ENCODE results near the gene DYRK1A.
"Not testable (repeated sequence)": the region's sequence is repeated elsewhere in the genome, so short reads cannot be mapped to it uniquely, and the experiment has no call there.

The DYRK1A gene

GRCh38 chr21:37489553-37489952 lies 123.0 kb downstream of the DYRK1A start:
- DNase-seq = no peak

DNA sequence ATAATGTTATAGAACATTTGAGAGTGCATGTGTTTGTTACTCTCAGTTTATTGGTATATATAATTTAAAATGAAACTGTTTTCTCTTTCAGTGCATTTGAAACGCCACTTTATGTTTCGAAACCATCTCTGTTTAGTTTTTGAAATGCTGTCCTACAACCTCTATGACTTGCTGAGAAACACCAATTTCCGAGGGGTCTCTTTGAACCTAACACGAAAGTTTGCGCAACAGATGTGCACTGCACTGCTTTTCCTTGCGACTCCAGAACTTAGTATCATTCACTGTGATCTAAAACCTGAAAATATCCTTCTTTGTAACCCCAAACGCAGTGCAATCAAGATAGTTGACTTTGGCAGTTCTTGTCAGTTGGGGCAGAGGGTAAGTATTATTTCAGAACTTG lies 123.5 kb downstream of the DYRK1A start:
- no peak for DNase-seq

GRCh38 chr21:37496972-37497371 lies 130.4 kb downstream of the DYRK1A start:
- no peak for DNase-seq

DNA sequence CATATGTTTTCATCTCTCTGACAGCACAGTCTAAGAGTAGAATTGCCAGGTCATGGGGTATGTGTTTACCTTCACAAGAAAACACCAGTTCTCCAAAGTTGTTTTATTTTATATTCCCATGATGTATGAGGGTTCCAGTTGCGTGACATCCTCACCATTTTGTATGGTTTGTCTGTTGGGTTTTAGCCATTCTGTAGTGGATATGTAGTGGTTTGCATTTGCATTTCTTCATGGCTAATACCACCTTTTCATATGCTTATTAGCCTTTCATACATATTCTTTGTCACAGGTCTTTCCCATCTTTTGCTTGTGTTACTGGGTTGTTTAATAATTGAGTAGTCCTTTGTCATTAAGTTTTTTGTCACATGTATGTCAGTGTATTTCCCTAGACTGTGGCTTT lies 132.1 kb downstream of the DYRK1A start:
- DNase-seq = no peak

DNA sequence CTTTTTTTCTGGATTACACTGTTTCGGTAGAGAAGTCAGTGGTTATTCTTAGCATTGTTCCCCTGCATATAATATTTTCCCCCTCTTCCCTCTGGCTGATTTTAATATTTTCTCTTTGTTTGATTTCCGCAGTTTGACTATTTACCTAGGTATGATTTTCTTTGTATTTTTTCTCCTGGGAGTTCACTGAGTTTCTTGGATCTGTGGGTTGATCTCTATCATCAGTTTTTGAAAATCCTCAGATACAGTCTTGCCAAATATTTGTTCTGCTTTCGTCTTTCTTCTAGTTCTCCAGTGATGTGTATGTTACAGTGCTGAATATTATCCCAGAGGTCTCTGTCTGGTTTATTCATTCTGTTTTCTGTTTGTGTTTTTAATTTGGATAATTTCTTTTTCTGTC lies 136.4 kb downstream of the DYRK1A start:
- no peak for DNase-seq

DNA sequence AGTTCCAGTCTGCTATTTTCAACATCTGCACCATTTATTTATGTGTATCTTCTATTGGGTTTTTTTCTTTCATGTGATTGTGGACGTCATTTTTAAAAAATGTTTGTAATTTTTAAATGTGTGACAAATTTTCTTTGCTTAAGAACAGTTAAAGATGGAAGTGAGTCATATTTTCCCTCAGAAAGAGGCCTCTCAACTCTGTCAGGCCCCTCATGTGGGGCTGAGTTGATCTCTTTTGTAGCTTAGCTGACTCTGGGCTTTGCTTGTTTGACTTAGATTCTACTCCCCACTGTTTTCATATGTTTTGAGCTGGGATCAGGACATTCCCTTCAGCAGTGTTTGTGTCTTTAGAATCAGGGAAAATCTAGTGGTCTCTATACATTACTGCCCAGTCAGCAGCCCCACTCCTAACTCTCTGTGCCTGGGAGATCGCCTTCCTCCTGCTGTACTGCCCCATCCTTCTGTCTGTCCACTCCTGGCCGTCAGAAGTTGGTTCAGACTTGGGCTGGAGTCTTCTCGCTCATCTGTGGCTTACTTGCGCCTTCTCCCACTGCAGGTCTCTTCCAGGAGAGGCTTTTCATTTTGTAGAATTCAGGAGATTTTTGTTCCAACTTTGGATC lies 137.4 kb downstream of the DYRK1A start:
- no peak for DNase-seq

DNA sequence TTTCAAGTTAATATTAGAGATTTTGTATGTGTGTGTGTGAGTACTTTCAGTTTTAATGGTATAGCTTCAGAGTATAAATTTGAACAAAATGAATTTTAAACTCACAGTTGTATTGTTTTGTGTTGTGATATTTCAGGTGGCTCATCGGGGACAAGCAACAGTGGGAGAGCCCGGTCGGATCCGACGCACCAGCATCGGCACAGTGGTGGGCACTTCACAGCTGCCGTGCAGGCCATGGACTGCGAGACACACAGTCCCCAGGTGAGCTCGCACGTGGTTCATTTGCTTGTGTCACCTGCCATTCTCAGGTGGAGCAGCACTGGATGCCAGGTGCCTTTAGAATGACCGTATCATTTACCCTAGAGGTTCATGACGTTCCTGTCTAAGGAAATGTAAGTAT lies 139.4 kb downstream of the DYRK1A start:
- DNase-seq = no peak

DNA sequence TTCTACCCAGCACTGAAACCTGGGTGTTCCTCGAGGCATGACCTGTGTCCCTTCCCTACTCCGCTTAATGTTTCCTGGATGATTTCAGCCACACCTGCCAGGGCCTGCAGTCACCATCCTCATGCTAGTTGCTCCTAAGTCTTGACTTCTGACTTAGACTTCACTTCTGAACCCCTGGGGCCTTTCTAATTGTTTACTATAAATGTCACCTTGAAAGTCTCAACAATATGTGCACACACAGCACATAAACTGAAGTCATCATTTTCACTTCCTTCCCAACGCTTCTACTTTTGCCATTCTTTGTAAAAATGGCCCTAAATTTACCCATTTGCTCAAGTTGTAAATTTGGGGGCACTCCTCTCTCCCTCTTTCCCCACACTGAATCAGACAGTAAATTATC lies 141.1 kb downstream of the DYRK1A start:
- no peak for DNase-seq

GRCh38 chr21:37508341-37508740 lies 141.8 kb downstream of the DYRK1A start:
- no peak for DNase-seq

GRCh38 chr21:37509802-37510393 lies 143.3 kb downstream of the DYRK1A start:
- no peak for DNase-seq

DNA sequence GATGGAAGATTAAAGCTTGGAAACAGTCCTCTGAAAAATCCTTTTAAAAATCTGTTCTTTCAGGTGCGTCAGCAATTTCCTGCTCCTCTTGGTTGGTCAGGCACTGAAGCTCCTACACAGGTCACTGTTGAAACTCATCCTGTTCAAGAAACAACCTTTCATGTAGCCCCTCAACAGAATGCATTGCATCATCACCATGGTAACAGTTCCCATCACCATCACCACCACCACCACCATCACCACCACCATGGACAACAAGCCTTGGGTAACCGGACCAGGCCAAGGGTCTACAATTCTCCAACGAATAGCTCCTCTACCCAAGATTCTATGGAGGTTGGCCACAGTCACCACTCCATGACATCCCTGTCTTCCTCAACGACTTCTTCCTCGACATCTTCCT lies 145.3 kb downstream of the DYRK1A start:
- DNase-seq = no peak

DNA sequence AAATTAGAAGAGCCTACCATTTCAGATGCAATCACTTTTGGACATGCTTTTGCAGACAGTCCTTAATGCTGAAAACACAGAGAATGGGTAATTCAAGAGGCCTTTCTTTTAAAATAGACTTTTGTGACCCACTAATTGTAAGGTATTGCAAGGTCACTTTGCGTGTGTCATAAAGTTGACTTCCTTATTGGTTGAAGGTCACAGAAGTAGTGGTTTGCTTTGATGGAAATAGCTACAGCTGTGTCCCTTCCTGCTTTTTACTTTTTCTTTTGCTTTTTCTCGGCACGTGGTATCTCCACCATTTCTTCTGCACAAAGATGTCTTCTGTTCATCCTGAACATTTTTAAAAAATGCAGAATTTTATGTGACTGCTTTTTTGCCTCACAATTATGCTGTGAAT lies 146.8 kb downstream of the DYRK1A start:
- DNase-seq = no peak

DNA sequence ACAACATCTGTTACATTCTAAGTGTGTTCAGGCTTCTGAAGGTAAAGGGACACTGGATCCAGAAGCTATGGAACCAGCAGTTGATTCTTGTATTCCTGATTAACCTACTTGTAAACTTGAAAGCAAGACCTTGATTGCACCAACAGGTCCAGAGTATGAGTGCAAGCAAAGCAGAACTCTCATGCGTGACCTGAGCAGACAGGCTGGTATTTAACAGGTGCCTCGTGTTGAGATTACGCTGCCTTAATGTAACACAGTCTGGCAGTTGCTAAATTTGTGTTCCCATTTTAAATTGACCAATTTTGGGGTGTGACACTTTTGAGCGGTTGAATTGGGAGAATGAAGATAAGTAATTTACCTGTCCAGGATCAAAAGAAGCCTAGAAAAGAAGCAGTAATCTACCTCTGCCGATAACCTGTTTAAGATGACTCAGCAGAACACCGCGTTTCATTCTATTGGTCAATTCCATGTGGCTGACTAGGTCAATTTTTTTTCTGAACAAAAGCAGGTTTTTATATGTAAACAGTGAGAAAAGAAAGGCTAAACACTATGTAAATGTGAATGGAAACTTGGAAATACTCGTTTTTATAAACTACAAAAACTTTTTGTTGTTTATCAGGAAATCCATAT lies 147.6 kb downstream of the DYRK1A start:
- no peak for DNase-seq

- DNase-seq = no peak
These were observed 150.4 kb downstream of the DYRK1A start for GRCh38 chr21:37516998-37517397.

DNA sequence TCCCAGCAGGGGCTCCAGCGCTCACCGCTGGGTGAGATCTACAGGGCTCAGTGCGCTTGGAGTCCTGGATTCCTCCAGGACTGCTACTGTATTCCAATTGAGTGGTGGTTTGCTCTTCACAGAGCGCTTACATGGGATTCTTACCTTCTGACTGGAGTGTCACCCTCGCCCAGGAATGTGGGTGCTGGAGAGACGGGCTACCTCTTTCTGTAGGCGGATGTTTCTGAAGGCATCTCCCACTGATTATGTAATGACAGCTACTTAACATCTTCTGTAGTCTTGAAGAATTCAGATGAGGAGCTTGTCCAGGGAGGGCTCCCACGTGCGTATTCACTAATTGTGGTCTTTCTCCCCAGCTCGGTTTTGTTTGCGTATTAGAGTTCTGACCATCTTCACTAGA lies 154.2 kb downstream of the DYRK1A start:
- no peak for DNase-seq

DNA sequence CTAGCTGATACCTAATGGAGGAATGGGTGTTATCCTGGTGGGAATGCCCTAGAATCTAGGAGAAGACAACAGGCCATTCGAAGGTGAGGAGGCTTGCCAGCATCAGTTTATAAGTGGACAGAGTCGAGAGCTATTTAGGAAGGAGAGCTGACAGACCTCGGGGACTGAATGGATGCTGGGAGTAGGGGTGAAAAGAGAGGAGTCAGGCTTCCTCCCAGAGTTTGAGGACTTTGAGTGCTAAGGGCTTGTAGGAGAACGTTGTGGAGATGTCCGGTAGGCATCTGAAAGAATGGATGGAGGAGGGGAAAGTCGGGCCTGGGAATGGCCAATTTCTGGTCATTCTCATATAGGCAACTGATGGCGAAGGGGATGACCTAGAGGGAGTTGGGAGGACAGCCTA lies 155.1 kb downstream of the DYRK1A start:
- no peak for DNase-seq

DNA sequence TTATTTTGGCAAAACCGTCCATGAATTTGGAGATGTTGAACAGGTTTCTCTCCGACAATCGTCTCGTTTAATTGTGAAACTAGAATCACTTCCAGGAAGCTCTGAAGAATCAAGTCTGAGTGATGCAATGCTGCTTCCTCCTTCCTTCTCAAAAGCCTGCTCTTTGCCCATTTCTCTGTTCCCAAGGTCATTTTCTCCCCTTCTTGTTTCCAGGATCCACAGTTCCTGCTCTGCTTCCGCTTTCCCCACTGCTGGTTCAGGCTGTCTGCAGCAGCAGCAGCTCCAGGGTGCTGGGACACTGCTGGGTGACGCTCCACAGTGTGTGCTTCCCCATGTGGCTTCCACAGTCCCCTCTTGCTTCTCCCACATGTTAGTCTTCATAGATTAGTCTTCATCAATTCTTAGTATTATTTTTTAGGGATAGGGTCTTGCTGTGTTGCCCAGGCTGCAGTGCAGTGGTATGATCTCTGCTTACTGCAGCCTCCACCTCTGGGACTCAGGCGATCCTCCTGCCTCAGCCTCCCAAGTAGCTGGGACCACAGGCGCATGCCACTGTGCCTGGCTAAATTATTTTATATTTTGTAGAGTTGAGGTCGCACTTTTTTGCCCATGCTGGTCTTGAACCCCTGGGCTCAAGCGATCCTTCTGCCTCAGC lies 156.2 kb downstream of the DYRK1A start:
- no peak for DNase-seq

DNA sequence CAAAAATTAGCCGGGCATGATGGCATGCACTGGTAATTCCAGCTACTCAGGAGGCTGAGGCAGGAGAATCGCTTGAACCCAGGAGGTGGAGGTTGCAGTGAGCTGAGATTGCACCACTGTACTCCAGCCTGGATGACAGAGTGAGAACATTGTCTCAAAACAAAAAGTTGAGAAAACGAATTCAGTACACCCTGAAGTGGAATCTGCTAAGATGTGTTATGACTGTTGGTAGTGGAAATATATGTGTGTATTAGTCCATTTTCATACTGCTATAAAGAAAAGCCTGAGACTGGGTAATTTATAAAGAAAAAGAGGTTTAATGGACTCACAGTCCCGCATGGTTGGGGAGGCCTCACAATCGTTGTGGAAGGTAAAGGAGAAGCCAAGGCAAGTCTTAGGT lies 158.4 kb downstream of the DYRK1A start:
- DNase-seq = not testable (repeated sequence)

DNA sequence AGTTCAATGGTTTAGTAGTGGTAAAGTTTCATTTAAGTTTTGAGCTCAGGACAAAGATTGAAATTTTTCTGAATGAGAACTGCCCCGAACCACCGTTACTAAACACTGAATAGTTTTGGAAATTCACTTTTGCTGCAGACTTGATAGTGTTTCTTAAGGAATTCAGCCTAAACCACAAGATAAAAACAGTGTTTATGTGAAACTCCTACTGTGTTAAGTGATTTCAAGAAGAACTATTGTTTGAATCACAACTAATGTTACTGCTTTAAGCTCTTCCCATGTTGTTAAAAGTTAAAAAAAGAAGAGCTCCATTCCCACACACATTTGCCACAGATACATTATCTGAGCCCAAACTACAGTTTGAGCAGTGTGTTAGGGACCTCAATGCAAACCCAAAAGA lies 159.2 kb downstream of the DYRK1A start:
- no peak for DNase-seq

GRCh38 chr21:37527103-37527502 lies 160.5 kb downstream of the DYRK1A start:
- no peak for DNase-seq

- no peak for DNase-seq
These were observed 161.1 kb downstream of the DYRK1A start for GRCh38 chr21:37527716-37528115.

DNA sequence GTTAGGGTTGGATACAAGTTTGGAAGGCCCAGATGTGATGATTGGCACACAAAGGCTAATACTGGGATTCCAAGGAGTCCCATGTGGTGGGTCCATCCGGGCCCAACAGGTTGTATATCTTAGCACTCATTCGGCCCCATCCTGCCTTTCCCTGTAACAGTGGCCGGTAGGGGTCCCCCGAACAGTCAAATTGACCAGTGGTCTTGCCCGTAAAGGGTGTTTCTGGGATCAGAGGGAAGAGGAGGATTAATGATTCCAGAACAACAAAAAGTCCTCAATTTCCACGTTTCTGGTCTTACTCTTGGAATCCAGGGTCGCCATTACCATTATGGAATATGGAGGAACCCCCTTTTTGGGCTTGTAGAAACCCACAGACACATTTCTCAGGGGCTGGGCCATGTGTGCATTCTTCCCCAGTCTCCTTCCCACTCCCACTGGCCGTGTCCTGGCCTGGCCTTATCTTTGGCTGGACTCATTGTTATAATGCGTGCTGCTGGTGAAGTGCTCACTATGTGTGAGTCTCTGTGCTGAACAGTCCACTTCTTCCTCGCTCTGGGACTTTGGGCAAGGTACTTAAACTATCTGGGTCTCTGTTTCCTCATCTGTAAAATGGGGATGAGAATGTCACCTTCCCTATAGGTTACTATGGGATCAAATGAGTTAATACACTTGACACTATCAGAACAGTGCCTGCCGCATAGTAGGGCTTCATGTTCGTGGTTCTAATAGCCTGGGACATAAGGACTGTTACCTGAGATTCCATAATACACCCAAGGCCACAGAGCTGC lies 161.8 kb downstream of the DYRK1A start:
- DNase-seq = no peak

DNA sequence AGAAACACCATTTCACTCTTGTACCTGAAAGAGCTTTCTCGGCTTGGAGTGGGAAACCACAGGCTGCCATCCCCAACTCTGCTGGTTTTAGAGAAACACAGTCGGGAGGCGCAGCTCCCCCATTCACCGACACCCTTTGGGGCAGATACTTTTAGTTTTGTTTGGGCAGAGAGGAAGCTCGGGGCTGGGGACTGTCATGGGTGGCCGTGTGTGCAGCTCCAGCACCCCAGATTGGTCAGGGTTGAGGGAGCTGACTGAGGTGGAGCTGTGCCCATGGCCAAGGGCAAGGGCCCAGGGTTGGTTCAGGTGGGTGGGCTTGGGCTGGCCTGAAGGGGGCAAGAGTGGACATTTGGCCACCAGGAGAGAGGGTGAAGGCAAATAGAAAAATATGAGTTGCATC lies 163.1 kb downstream of the DYRK1A start:
- DNase-seq = no peak

Measured in 8988T (cell line).